ENCODE data around the gene AKAIN1.

DNA sequence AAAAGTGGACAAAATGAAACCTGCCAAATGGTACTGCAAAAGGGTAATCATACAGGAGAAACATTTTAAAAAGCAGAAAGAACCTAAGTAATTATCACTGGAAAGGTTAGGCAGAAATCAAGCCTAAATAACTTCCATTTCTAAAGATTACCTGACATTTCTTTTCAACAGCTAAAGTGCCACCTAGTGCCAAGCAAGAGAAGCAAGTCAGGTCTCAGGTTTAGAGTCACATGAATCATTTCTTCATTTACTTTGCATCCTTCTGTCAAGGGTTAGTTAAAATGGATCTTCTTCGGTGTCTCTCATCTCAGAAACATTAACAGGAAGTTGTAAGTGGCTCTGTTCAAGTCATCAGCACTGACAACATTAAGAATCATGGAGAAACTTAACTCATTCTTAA is 90.3 kb downstream of the AKAIN1 start:
- TF ChIP-seq, protein P1, sequence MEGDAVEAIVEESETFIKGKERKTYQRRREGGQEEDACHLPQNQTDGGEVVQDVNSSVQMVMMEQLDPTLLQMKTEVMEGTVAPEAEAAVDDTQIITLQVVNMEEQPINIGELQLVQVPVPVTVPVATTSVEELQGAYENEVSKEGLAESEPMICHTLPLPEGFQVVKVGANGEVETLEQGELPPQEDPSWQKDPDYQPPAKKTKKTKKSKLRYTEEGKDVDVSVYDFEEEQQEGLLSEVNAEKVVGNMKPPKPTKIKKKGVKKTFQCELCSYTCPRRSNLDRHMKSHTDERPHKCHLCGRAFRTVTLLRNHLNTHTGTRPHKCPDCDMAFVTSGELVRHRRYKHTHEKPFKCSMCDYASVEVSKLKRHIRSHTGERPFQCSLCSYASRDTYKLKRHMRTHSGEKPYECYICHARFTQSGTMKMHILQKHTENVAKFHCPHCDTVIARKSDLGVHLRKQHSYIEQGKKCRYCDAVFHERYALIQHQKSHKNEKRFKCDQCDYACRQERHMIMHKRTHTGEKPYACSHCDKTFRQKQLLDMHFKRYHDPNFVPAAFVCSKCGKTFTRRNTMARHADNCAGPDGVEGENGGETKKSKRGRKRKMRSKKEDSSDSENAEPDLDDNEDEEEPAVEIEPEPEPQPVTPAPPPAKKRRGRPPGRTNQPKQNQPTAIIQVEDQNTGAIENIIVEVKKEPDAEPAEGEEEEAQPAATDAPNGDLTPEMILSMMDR (IDR thresholded peaks at IDR 0.05): no peak
- TF ChIP-seq POLR2A (IDR thresholded peaks at IDR 0.05): no peak
- no peak for TF ChIP-seq POLR2AphosphoS5 (IDR thresholded peaks at IDR 0.05)
